Hepatocyte (in vitro differentiated cells): ENCODE measurements around the gene UBE2D4.
"Not testable (repeated sequence)": the region's sequence is repeated elsewhere in the genome, so short reads cannot be mapped to it uniquely, and the experiment has no call there.

Experiments used
- EZH2 ChIP-seq: fragments of 200-600 bp; sonication (generic); IDR thresholded peaks from 2 replicates; pipeline ENCODE4 v1.6.1; 2016; ENCODE audit warnings: antibody characterized with exemption, mild to moderate bottlenecking, borderline replicate concordance
- EZH2phosphoT487 ChIP-seq: fragments of 200-600 bp; sonication (generic); IDR thresholded peaks from one replicate; pipeline ENCODE4 v1.6.1; 2018; ENCODE audit warnings: antibody characterized with exemption, mild to moderate bottlenecking, low read depth, moderate library complexity; ENCODE audit not compliant: unreplicated experiment, severe bottlenecking
- TF ChIP-seq, protein P1 (sequence below): fragments of 200-600 bp; sonication (generic); IDR thresholded peaks from 2 replicates; pipeline ENCODE4 v1.5.1; 2016; ENCODE audit warnings: antibody characterized with exemption, mild to moderate bottlenecking; ENCODE audit not compliant: poor library complexity

DNA sequence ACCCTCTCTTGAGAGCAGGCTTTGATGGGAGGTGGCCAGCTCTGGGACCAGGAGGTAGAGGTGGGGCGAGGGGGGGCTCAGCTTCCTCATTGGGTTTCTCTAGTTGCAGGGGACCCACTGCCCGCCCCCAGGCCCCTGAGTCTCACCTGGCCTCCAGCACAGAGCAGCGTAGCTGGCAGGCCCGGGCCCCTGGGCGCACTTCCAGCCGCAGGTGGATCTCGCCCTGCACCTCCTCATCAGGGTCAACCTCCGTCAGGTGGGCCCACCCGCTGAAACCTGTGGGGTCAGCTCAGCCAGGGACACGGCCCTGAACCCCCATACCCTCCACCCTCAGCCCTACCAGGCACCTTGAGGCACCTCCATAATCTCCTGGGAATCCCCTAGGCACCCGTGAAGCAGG is 43.4 kb downstream of the UBE2D4 start:
- TF ChIP-seq, protein P1, sequence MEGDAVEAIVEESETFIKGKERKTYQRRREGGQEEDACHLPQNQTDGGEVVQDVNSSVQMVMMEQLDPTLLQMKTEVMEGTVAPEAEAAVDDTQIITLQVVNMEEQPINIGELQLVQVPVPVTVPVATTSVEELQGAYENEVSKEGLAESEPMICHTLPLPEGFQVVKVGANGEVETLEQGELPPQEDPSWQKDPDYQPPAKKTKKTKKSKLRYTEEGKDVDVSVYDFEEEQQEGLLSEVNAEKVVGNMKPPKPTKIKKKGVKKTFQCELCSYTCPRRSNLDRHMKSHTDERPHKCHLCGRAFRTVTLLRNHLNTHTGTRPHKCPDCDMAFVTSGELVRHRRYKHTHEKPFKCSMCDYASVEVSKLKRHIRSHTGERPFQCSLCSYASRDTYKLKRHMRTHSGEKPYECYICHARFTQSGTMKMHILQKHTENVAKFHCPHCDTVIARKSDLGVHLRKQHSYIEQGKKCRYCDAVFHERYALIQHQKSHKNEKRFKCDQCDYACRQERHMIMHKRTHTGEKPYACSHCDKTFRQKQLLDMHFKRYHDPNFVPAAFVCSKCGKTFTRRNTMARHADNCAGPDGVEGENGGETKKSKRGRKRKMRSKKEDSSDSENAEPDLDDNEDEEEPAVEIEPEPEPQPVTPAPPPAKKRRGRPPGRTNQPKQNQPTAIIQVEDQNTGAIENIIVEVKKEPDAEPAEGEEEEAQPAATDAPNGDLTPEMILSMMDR, result not testable (repeated sequence)
- not testable (repeated sequence) for TF ChIP-seq EZH2, EZH2phosphoT487
